RWPE2 (cell line): ENCODE results near the gene PSMB5.

Experiments used
- ATAC-seq: fragments of 200-7000 bp; cut with Tn5 transposase; 3 replicates; pipeline ENCODE4 v1.9.1; 2021; ENCODE audit warnings: low read depth
- DNase-seq: peaks from one replicate; pipeline ENCODE4 v3.0.0-alpha.2; 2020; ENCODE audit warnings: low spot score
- H3K27ac ChIP-seq: fragments of 450-650 bp; 2 replicates; pipeline ENCODE4 v1.5.1; 2017; ENCODE audit warnings: mild to moderate bottlenecking; ENCODE audit not compliant: poor library complexity, severe bottlenecking
- H3K27me3 ChIP-seq: fragments of 250-450 bp; sonication (Bioruptor Pico); 2 replicates; pipeline ENCODE4 v1.5.1; 2021; ENCODE audit warnings: mild to moderate bottlenecking, moderate library complexity; ENCODE audit not compliant: insufficient read depth, poor library complexity, severe bottlenecking
- H3K36me3 ChIP-seq: fragments of 250-450 bp; sonication (Bioruptor Pico); 2 replicates; pipeline ENCODE4 v1.5.1; 2020; ENCODE audit warnings: low read depth, mild to moderate bottlenecking, moderate library complexity
- H3K4me1 ChIP-seq: fragments of 250-450 bp; sonication (Bioruptor Pico); 2 replicates; pipeline ENCODE4 v1.5.1; 2021; ENCODE audit warnings: mild to moderate bottlenecking, moderate library complexity; ENCODE audit not compliant: insufficient read depth, poor library complexity, severe bottlenecking
- H3K4me3 ChIP-seq: fragments of 250-450 bp; sonication (Bioruptor Pico); 2 replicates; pipeline ENCODE4 v1.5.1; 2021; ENCODE audit warnings: mild to moderate bottlenecking, moderate library complexity; ENCODE audit not compliant: severe bottlenecking
- H3K9me3 ChIP-seq: fragments of 250-450 bp; sonication (Bioruptor Pico); 2 replicates; pipeline ENCODE4 v1.5.1; 2021; ENCODE audit warnings: mild to moderate bottlenecking, moderate library complexity; ENCODE audit not compliant: severe bottlenecking
- TF ChIP-seq, protein P1 (sequence below): fragments of 450-650 bp; IDR thresholded peaks from one replicate; pipeline ENCODE4 v1.5.1; 2017; ENCODE audit warnings: mild to moderate bottlenecking, moderate library complexity; ENCODE audit not compliant: poor library complexity, severe bottlenecking

The PSMB5 gene

DNA sequence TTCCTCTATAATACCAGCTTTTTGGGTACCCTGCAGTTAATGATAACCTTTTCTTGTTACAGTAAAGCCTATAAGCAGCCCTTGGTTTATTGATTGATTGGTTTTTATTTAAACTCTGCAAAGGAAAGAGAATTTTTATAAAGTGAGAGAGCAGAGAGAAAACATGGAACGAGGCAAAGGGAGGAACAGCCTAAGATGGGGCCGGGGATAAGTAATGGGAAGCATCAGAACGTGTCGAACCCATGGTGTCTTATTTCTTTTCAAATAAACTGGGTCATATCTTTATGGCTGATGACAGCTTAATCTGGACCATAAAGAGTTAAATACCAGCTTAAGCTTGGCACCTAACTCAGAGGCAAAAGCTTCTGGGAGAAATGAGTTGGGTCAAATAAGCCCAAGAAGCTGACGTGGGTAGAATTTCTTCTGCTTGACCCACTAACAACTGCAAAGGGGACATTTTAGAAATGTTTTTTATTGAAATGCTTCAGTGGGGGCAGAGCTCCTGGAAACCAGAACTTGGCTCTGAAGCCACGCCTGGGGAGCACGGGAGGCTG lies 12.7 kb downstream of the PSMB5 start:
- Histone ChIP-seq H3K4me1 (no peaks in the 10 kb centered on the region), H3K36me3 (peaks cover 23% of the 10 kb centered on the region), H3K4me3 (no peak overlapping the region), H3K27ac (no peak overlapping the region), H3K9me3 (no peaks in the 10 kb centered on the region), H3K27me3 (no peaks in the 10 kb centered on the region)
- ATAC-seq, result no peak
- TF ChIP-seq, protein P1, sequence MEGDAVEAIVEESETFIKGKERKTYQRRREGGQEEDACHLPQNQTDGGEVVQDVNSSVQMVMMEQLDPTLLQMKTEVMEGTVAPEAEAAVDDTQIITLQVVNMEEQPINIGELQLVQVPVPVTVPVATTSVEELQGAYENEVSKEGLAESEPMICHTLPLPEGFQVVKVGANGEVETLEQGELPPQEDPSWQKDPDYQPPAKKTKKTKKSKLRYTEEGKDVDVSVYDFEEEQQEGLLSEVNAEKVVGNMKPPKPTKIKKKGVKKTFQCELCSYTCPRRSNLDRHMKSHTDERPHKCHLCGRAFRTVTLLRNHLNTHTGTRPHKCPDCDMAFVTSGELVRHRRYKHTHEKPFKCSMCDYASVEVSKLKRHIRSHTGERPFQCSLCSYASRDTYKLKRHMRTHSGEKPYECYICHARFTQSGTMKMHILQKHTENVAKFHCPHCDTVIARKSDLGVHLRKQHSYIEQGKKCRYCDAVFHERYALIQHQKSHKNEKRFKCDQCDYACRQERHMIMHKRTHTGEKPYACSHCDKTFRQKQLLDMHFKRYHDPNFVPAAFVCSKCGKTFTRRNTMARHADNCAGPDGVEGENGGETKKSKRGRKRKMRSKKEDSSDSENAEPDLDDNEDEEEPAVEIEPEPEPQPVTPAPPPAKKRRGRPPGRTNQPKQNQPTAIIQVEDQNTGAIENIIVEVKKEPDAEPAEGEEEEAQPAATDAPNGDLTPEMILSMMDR, result no peak
- DNase-seq, result no peak

DNA sequence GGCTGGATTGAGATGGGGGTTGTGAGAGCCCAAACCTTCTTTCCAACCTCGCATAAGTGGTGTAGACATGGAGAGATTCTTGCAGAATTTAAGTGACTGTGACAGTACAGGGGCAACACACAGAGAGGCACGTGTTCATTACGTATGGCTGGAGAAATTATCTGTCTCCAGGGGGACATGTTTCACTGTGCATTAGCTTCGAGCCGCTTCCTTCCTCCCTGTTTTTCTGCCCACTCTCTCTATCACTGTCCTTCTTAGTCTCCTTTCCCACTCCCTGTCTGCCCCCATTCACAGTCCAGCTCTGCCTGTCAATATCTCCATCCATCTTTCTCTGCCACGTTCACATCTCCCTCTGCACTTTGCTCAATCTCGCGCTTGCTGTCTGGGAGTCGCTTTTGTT lies 13.3 kb downstream of the PSMB5 start:
- Histone ChIP-seq H3K27me3 (no peaks in the 10 kb centered on the region), H3K4me3 (no peak overlapping the region), H3K4me1 (no peaks in the 10 kb centered on the region), H3K27ac (no peak overlapping the region), H3K36me3 (peaks cover 21% of the 10 kb centered on the region), H3K9me3 (no peaks in the 10 kb centered on the region)
- DNase-seq (no peak), ATAC-seq (no peak)
- TF ChIP-seq, protein P1, result no peak

DNA sequence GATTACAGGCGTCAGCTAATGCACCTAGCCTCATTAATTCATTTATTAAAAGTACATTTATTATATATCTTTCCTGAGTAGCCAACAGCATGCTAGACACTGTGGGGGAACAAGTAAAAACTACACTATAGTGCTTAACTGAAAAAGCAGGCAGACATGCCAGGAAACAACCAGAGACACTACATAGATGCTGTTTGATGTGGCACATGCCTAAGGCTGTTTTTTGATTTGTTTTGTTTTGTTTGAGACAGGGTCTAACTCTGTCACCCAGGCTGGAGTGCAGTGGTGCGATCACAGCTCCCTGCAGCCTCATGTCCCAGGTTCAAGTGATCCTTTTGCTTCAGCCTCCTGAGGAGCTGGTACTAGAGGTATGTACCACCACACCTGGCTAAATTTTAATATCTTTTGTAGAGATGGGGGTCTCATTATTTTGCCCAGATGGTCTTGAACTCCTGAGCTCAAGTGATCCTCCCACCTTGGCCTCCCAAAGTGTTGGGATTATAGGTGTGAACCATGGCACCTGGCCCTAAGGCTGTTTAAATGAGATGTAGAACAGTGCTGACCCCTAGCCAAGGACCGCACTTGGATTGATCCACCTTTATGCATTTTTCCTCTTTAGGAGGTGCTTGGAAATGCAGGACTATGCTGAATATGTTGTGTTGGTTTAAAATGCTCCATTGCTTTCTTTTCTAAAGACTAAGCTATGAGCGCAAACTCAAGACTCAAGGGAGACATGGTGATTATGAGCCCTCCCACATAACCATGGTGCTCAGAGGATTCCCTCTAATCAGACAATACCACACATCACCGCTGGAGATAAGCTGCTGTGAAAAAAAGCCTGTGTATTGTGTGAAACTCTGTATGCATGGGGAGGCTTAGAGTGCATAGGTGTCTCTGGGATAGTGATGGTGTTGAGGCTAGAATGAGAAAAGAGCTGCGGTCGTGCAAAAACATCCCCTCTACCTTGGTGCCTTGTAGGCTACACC lies 14.3 kb downstream of the PSMB5 start:
- Histone ChIP-seq H3K4me1 (no peaks in the 10 kb centered on the region), H3K27ac (no peak overlapping the region), H3K27me3 (no peaks in the 10 kb centered on the region), H3K9me3 (no peaks in the 10 kb centered on the region), H3K36me3 (peaks cover 11% of the 10 kb centered on the region), H3K4me3 (no peak overlapping the region)
- TF ChIP-seq, protein P1, result no peak
- ATAC-seq, result 0 out of 3 replicates have a peak, but pooled peaks have one; percentile 7
- DNase-seq, result no peak

DNA sequence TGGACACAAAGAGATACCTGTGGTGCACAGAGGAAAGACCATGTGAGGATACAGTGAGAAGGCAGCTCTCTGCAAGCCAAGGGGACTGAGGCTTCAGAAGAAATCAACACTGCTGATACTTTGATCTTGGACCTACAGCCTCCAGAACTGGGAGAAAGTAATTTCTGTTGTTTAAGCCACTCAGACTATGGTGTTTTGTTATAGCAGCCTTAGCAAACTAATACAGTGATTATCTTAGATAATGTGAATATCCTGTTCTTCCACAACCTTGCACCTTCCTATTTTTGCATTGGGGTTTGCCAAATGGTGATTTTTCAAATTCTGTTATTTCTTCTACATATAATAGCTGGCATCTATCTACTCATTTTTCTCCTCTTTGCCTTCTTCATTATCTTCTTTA lies 16.6 kb downstream of the PSMB5 start:
- no peak for ATAC-seq
- TF ChIP-seq, protein P1, result no peak
- H3K9me3 ChIP-seq, result no peaks in the 10 kb centered on the region
- no peak overlapping the region for H3K27ac ChIP-seq
- H3K36me3 ChIP-seq, result no peaks in the 10 kb centered on the region
- H3K4me1 ChIP-seq, result no peaks in the 10 kb centered on the region
- H3K27me3 ChIP-seq, result no peaks in the 10 kb centered on the region
- H3K4me3 ChIP-seq, result no peak overlapping the region
- no peak for DNase-seq
